Measurements from ENCODE around the gene OXSR1.

- TF ChIP-seq ZFP82 (CRISPR knock-in tag; IDR thresholded peaks at IDR 0.05; ENCODE audit: borderline replicate concordance) (no peak), SRF (IDR thresholded peaks at IDR 0.05; ENCODE audit: low read depth, low read length) (no peak), CTCF (CRISPR knock-in tag; IDR thresholded peaks at IDR 0.05) (no peak), GABPB1 (CRISPR knock-in tag; IDR thresholded peaks at IDR 0.05) (no peak), ARID5B (CRISPR knock-in tag; IDR thresholded peaks at IDR 0.05) (no peak), PHF20 (CRISPR knock-in tag; IDR thresholded peaks at IDR 0.05) (no peak), ZNF101 (CRISPR knock-in tag; IDR thresholded peaks at IDR 0.05; ENCODE audit: borderline replicate concordance, low read depth) (no peak), ZFP36 (IDR thresholded peaks at IDR 0.05; ENCODE audit: borderline replicate concordance, low read depth, low read length, partially characterized antibody) (no peak)
Observed at GRCh38 chr3:38120693-38121450, 44.5 kb upstream of the OXSR1 start.
